ENCODE measurements around the gene FGL2. TPM values are rescaled to one million over a fixed set of nuclear protein-coding genes. Genes with fewer than 3 reads are reported as not detected.
A peak's percentile ranks its signal among the peaks of the same experiment; 100 is the strongest.

FGL2 gene
- total RNA-seq (10 to 100 TPM in 4 of 9 donors, 1 to 10 TPM in 5; 7.3 to 56.9 (median 9.2) TPM), polyA plus RNA-seq (1 to 10 TPM; 2.5 to 5.3 TPM)
- long read RNA-seq, donor 1, full-length matches to known transcripts = 1 of 2 reads
- long read RNA-seq, donor 1, partial matches to known transcripts = 0 of 2 reads
- long read RNA-seq, donor 1, other reads (novel, unspliced or antisense) = 1 of 2 reads
- long read RNA-seq, donor 2, full-length matches to known transcripts = 37 of 39 reads
- long read RNA-seq, donor 2, partial matches to known transcripts = 0 of 39 reads
- long read RNA-seq, donor 2, other reads (novel, unspliced or antisense) = 2 of 39 reads
- long read RNA-seq, donor 3, full-length matches to known transcripts = 3 of 5 reads
- long read RNA-seq, donor 3, partial matches to known transcripts = 0 of 5 reads
- long read RNA-seq, donor 3, other reads (novel, unspliced or antisense) = 2 of 5 reads

DNA sequence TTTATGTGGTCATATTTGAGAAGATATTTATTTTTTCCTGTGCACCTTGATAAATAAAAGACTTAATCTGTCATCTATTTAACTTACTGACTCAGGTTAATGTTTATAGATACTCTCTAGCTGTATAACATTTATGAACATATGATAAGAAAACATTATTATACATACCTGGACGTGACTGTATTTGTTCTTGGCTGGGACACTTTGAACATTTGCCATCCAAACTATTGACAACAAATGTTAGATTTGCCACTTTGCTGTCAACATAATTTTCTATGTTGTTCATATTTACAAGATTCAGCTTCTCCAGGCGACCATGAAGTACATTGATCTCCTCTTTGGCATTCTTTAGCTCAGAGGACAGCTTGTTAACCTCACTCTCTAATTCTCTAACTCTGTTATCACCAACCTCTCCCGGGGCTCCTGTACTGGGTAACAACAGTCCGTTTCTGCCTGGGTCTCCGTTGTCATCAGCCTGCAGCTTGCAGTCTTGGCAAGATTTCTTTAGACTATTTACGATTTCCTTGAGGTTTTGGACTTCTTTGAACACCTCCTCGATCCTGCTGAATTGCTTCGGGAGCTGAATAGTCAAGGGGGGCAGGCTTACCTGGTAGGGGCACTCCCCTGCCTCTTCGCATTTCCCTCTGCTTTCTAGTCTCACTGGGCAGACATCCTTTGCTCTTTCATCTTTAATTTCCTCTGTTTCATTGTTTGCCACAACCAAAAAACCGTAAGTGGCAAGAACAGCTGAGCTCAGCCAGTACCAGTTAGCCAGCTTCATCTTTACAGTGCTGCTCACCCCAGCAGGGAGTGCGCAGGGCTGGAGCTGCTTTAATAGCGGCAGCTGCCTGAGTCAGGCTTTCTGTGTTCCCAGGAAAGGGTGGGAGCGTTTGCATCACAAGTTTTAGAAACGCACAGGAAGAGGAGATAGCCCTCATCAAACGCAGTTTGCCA is at the start of gene FGL2:
Gene FGL2 (minus strand): TSS at position 807 of the 954 bp plus-strand sequence. CDS start 26 bp downstream, at position 781.
- no peaks in the 10 kb centered on the region for H3K27me3 ChIP-seq
- peak; percentile 61 to 82 (median 75) for DNase-seq
- H3K9me3 ChIP-seq = no peaks in the 10 kb centered on the region
- ATAC-seq = peak; percentile 91 to 97 (median 96)
- peak within 1 kb of the TSS; percentile 21 to 69 (median 52) for H3K4me3 ChIP-seq
- WGBS, 4 donors = 22 to 28% (median 24%) methylated on average over 15 of the region's 15 CpGs
- no peaks in the 10 kb centered on the region for H3K36me3 ChIP-seq
- TF ChIP-seq, protein P1, sequence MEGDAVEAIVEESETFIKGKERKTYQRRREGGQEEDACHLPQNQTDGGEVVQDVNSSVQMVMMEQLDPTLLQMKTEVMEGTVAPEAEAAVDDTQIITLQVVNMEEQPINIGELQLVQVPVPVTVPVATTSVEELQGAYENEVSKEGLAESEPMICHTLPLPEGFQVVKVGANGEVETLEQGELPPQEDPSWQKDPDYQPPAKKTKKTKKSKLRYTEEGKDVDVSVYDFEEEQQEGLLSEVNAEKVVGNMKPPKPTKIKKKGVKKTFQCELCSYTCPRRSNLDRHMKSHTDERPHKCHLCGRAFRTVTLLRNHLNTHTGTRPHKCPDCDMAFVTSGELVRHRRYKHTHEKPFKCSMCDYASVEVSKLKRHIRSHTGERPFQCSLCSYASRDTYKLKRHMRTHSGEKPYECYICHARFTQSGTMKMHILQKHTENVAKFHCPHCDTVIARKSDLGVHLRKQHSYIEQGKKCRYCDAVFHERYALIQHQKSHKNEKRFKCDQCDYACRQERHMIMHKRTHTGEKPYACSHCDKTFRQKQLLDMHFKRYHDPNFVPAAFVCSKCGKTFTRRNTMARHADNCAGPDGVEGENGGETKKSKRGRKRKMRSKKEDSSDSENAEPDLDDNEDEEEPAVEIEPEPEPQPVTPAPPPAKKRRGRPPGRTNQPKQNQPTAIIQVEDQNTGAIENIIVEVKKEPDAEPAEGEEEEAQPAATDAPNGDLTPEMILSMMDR (IDR thresholded peaks at IDR 0.05) = no peak
- peak in 1 of 2 donors; percentile 57 for TF ChIP-seq POLR2A (IDR thresholded peaks at IDR 0.05)
- intact Hi-C loops (cut with DNase I) = no loop called here
- H3K4me1 ChIP-seq = peaks cover 0 to 37% (median 2%) of the 10 kb centered on the region in 12 donors
- peak within 1 kb of the TSS; percentile 13 to 89 (median 72) for H3K27ac ChIP-seq

- ATAC-seq (no peak), DNase-seq (no peak)
- Histone ChIP-seq H3K4me1 (peaks cover 0 to 39% (median 12%) of the 10 kb centered on the region in 12 donors), H3K9me3 (no peaks in the 10 kb centered on the region), H3K4me3 (no peak overlapping the region), H3K27ac (no peak overlapping the region), H3K36me3 (no peaks in the 10 kb centered on the region), H3K27me3 (peaks cover 0 to 6% (median 0%) of the 10 kb centered on the region in 9 donors)
- 77 to 83% (median 79%) methylated on average over 3 of the region's 3 CpGs for WGBS, 4 donors
- TF ChIP-seq, protein P1 (IDR thresholded peaks at IDR 0.05) = no peak
- no peak for TF ChIP-seq POLR2A (IDR thresholded peaks at IDR 0.05)
- intact Hi-C loops (cut with DNase I) = loop anchor here in 7 of 10 donors (5.0 to 10.0 kb wide), 5 partner anchors 79 to 126 kb away; partner anchors contain the start of gene CCDC146 (in 6 of the 7)
These were observed 48.5 kb upstream of the FGL2 start for GRCh38 chr7:77248154-77248553.

DNA sequence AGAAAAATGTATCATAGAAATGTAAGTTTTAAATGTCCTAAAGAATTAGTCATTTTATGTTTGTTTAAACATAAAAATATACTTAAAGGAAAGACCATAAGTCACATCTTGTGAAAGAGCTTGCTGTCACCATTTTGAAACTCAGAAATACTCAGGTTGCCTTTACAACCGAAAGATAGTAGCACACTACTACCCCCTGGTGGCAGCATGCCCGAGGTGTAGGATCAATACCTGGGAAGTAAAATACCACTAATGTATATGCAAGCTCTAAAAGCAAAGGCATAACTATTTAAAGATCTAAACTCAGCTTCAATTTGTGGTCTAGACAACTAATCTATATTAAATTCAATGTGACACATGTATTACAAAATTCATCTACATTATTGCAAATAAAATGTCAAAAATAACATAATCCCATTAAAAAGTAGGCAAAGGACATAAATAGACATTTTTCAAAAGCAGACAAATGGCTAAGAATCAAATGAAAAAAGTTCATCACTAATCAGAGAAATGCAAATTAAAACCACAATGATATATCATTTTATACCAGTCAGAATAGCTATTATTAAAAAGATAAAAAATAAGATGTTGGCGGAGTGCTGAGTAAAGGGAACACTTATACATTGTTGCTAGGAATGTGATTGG is 47.7 kb upstream of the FGL2 start:
- H3K9me3 ChIP-seq = no peaks in the 10 kb centered on the region
- no peak for TF ChIP-seq POLR2A (IDR thresholded peaks at IDR 0.05)
- TF ChIP-seq, protein P1 (IDR thresholded peaks at IDR 0.05) = peak; percentile 62 to 89 (median 78)
- DNase-seq (peak; percentile 43 to 76 (median 72)), ATAC-seq (peak in 3 of 4 donors; percentile 48 to 63 (median 60))
- no peak overlapping the region for H3K4me3 ChIP-seq
- peaks cover 0 to under 1% (median 0%) of the 10 kb centered on the region in 9 donors for H3K36me3 ChIP-seq
- 32 to 41% (median 35%) methylated on average over 3 of the region's 3 CpGs for WGBS, 4 donors
- intact Hi-C loops (cut with DNase I) = loop anchor here in 8 of 10 donors (2.0 to 10.0 kb wide), 7 partner anchors 80 to 125 kb away; partner anchors contain the start of gene CCDC146 (in 6 of the 8)
- no peak overlapping the region for H3K27ac ChIP-seq
- H3K4me1 ChIP-seq = peaks cover 0 to 38% (median 12%) of the 10 kb centered on the region in 12 donors
- H3K27me3 ChIP-seq = peaks cover 0 to 6% (median 0%) of the 10 kb centered on the region in 9 donors
